Heart left ventricle (tissue), 13 donors: ENCODE data around the gene RNU1-3.
"Not testable (repeated sequence)": the region's sequence is repeated elsewhere in the genome, so short reads cannot be mapped to it uniquely, and the experiment has no call there.

ENCODE experiments used
- CTCF ChIP-seq, 12 donors: fragments of 200-600 bp; sonication (generic) in 4 of 12; IDR thresholded peaks; one replicate each; pipeline versions ENCODE4 v1.5.0 to v1.8.0; 2018 to 2022; ENCODE audit warnings: antibody characterized with exemption in 12 of 12, mild to moderate bottlenecking in 5 of 12
- POLR2A ChIP-seq, 2 donors: fragments of 450-650 bp; IDR thresholded peaks; one replicate each; pipeline ENCODE4 v1.6.1; 2017; ENCODE audit warnings: antibody characterized with exemption in 2 of 2, mild to moderate bottlenecking in 2 of 2, moderate library complexity in 2 of 2
- donor health status: ischemic (EF 13 %, LVEDD 7.1; RV severe dilation, severe dysfunction).
- donor health status: DM: no; HTN: yes; CAD: no.
- donor health status: DM: no; HTN: no; CAD: no.
- donor health status: ischemic (EF 25% LVEDD 6.9; RV normal size, moderate dysfunction).
- donor health status: ischemic (EF 25% LVEDD 5.7; RV mildly dilated, moderate dysfunction).
- donor health status: ischemic (EF 35%, LVEDD 5.7; RV mildly dilated, moderate dysfunction).
- donor health status: nonischemic (EF 11% LVEDD 7.7; RV severe dilation, severe dysfunction).
- donor health status: DM: yes; HTN: yes; CAD: no.
- donor health status: PGD.
- donor health status: ischemic (EF 29% LVEDD 5.4; RV normal size, mild dysfunction).
- donor health status: nonischemic (EF 23%, LVEDD 6.1; RV moderate dilation, normal function).

- not testable (repeated sequence) for TF ChIP-seq CTCF, POLR2A (IDR thresholded peaks at IDR 0.05)
Observed at GRCh38 chr1:16648250-16648649, 18.5 kb downstream of the RNU1-3 start.
